ENCODE measurements around the gene EFNA5.

DNA sequence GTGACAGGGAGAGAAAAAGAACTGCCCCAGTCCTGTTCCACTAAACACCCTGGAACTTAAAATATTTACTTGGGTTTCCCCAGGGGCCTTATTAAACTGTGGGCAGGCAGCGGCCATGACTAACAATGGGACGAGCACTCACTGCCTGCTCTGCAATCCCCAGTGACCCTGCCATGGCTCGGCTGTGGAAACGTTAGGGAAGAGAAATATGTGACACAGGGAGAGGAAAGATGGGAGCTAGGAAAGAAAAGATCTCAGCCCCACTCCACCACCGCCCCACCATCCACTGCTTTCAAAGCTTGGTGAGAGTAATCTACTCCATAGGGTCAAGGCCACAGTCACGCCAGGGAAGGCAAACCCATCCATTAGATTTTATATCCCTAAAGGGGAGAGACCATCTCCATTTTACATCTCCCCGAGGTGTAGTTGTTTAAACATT lies 117.6 kb downstream of the EFNA5 start:
- TF ChIP-seq YY1 (IDR thresholded peaks at IDR 0.05; ENCODE audit: insufficient read depth, insufficient read length) (no peak), ZNF274 (IDR thresholded peaks at IDR 0.05; ENCODE audit: low read depth, low read length) (no peak), SUZ12 (IDR thresholded peaks at IDR 0.05; ENCODE audit: extremely low read depth, insufficient read depth, insufficient read length) (no peak)

Measured in NT2/D1 (cell line).